Stomach (tissue), 9 donors: ENCODE results near the gene EPHB4. TPM values are rescaled to one million over a fixed set of nuclear protein-coding genes. Genes with fewer than 3 reads are reported as not detected.
"Not testable (repeated sequence)": the region's sequence is repeated elsewhere in the genome, so short reads cannot be mapped to it uniquely, and the experiment has no call there.

ENCODE experiments used
- DNase-seq, 2 donors: peaks; one replicate each; pipeline versions ENCODE4 v3.0.0 to v3.0.0-alpha.2; 2013 to 2019
- H3K27ac ChIP-seq, 5 donors: fragments of 200-600 bp in 4 of 5; sonication (generic) in 4 of 5; one replicate each; pipeline ENCODE4 v1.5.1; 2013 to 2019; ENCODE audit warnings: mild to moderate bottlenecking in 1 of 5, moderate library complexity in 1 of 5
- H3K27me3 ChIP-seq, 3 donors: fragments of 200-600 bp; sonication (generic); one replicate each; pipeline ENCODE4 v1.5.1; 2017 to 2019; ENCODE audit warnings: mixed run types in 1 of 3
- H3K36me3 ChIP-seq, 4 donors: fragments of 200-600 bp; sonication (generic); 1 replicate in 3 of 4; 2 replicates in 1 of 4; pipeline ENCODE4 v1.5.1; 2016 to 2019
- H3K4me1 ChIP-seq, 4 donors: fragments of 200-600 bp; sonication (generic); one replicate each; pipeline ENCODE4 v1.5.1; 2016 to 2019
- H3K4me3 ChIP-seq, 4 donors: fragments of 200-600 bp; sonication (generic) in 3 of 4; one replicate each; pipeline ENCODE4 v1.5.1; 2016 to 2019; ENCODE audit warnings: mild to moderate bottlenecking in 1 of 4
- H3K9me3 ChIP-seq, 4 donors: fragments of 200-600 bp; sonication (generic); one replicate each; pipeline ENCODE4 v1.5.1; 2016 to 2019
- EP300 ChIP-seq: sonication (generic); formaldehyde crosslinking; IDR thresholded peaks from one replicate; pipeline ENCODE4 v1.6.1; 2017; ENCODE audit warnings: antibody characterized with exemption
- POLR2A ChIP-seq, 4 donors: fragments of 450-650 bp; IDR thresholded peaks; one replicate each; pipeline ENCODE4 v1.6.1; 2016; ENCODE audit warnings: antibody characterized with exemption in 4 of 4, control low read depth in 2 of 4, mild to moderate bottlenecking in 1 of 4, moderate library complexity in 1 of 4
- POLR2AphosphoS5 ChIP-seq, 3 donors: sonication (generic); formaldehyde crosslinking; IDR thresholded peaks; one replicate each; pipeline ENCODE4 v1.6.1; 2016; ENCODE audit warnings: antibody characterized with exemption in 3 of 3
- WGBS, 5 donors: extraction: QIAGEN DNeasy Blood & Tissue Kit in 3 of 5; methylation state at CpG; one replicate each; pipeline versions ENCODE4 v1.1.5 to v1.1.7; 2013 to 2018; 5-methylcytosine and 5-hydroxymethylcytosine counted together
- intact Hi-C: fragments of 100-400 bp; cut with DNase I; formaldehyde crosslinking; loops from one replicate; pipeline ENCODE4 v1.15.1; 2023; ENCODE audit warnings: low total_unique reads
- polyA plus RNA-seq, 3 donors: library from polyadenylated mRNA; stranded (reverse); fragments of 200-250 nt; gene quantifications; one replicate each; pipeline ENCODE4 v1.2.3, GENCODE V29; 2013
- total RNA-seq, 5 donors: library from RNA; depleted of rRNA; stranded (reverse); fragments of >200 nt; gene quantifications; one replicate each; pipeline versions ENCODE4 v1.1.0 to v1.2.3, GENCODE V29; 2014 to 2016
- TF ChIP-seq, protein P1 (sequence below), 7 experiments: fragments of 450-650 bp in 4 of 7; fragments of 200-600 bp in 3 of 7; sonication (generic) in 3 of 7; IDR thresholded peaks; one replicate each; pipeline ENCODE4 v1.5.1; 2016 to 2019; ENCODE audit warnings: antibody characterized with exemption in 7 of 7, control low read depth in 2 of 7, mild to moderate bottlenecking in 1 of 7
- donor health status: healthy with polysubstance abuse.
- donor health status: Bipolar disorder and iron deficiency.
- donor health status: healthy.

Gene EPHB4
- total and polyA plus RNA-seq, 8 donors = 7.3 to 128 (median 33.0) TPM

DNA sequence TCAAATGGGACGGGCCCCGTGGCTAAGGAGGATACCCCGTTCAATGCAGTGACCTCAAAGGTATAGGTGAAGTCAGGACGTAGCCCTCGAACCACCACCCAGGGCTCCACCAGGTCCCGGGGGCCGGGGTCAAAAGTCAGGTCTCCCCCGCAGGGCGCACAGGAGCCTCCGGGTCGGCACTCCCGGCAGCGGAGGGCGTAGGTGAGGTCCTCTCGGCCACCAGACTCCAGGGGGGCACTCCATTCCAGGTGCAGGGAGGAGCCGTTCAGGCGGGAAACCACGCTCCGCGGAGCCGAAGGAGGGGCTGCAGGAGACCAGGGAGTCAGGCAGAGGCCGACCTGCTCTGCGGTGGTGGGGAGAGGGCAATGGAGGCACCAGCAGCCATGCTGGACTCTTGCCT lies 7.7 kb downstream of the EPHB4 start:
- H3K27ac ChIP-seq = no peak overlapping the region
- H3K9me3 ChIP-seq = no peaks in the 10 kb centered on the region
- peaks cover 56 to 97% (median 94%) of the 10 kb centered on the region in 4 donors for H3K36me3 ChIP-seq
- H3K4me3 ChIP-seq = no peak overlapping the region
- WGBS, 5 donors = 92 to 96% (median 94%) methylated on average over 21 to 23 of the region's 23 CpGs
- TF ChIP-seq, protein P1, sequence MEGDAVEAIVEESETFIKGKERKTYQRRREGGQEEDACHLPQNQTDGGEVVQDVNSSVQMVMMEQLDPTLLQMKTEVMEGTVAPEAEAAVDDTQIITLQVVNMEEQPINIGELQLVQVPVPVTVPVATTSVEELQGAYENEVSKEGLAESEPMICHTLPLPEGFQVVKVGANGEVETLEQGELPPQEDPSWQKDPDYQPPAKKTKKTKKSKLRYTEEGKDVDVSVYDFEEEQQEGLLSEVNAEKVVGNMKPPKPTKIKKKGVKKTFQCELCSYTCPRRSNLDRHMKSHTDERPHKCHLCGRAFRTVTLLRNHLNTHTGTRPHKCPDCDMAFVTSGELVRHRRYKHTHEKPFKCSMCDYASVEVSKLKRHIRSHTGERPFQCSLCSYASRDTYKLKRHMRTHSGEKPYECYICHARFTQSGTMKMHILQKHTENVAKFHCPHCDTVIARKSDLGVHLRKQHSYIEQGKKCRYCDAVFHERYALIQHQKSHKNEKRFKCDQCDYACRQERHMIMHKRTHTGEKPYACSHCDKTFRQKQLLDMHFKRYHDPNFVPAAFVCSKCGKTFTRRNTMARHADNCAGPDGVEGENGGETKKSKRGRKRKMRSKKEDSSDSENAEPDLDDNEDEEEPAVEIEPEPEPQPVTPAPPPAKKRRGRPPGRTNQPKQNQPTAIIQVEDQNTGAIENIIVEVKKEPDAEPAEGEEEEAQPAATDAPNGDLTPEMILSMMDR (IDR thresholded peaks at IDR 0.05) = no peak
- TF ChIP-seq POLR2AphosphoS5 (IDR thresholded peaks at IDR 0.05) = no peak
- no peak for TF ChIP-seq POLR2A (IDR thresholded peaks at IDR 0.05)
- TF ChIP-seq EP300 = no peak
- intact Hi-C loops = no loop called here
- H3K4me1 ChIP-seq = peaks cover 0 to 10% (median 4%) of the 10 kb centered on the region in 4 donors
- peaks cover 0 to 8% (median 0%) of the 10 kb centered on the region in 3 donors for H3K27me3 ChIP-seq
- DNase-seq = no peak

DNA sequence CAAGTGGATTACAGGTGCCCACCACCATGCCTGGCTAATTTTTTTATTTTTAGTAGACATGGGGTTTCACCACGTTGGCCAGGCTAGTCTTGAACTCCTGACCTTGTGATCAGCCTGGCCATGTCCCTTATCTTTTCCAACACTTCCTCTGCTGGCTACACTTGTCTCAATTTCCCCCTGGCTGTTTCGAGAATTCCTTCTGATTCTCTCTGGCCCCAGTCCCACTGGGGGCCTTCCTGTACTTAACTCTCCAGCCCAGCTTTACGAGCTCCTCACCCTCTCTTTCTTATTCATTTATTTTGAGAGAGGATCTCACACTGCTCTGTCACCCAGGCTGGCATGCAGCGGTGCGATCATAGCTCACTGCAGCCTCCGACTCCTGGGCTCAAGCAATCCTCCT lies 8.5 kb downstream of the EPHB4 start:
- WGBS, 5 donors = 80 to 90% (median 85%) methylated on average over 6 of the region's 6 CpGs
- Histone ChIP-seq H3K4me3 (no peak overlapping the region), H3K4me1 (peaks cover 0 to 3% (median 0%) of the 10 kb centered on the region in 4 donors), H3K36me3 (peaks cover 53 to 99% (median 97%) of the 10 kb centered on the region in 4 donors), H3K27me3 (peaks cover 0 to under 1% (median 0%) of the 10 kb centered on the region in 3 donors), H3K27ac (no peak overlapping the region), H3K9me3 (no peaks in the 10 kb centered on the region)
- TF ChIP-seq, protein P1 (IDR thresholded peaks at IDR 0.05) = no peak
- TF ChIP-seq POLR2AphosphoS5 (IDR thresholded peaks at IDR 0.05) (no peak), POLR2A (IDR thresholded peaks at IDR 0.05) (no peak), EP300 (no peak)
- intact Hi-C loops = no loop called here
- no peak for DNase-seq

DNA sequence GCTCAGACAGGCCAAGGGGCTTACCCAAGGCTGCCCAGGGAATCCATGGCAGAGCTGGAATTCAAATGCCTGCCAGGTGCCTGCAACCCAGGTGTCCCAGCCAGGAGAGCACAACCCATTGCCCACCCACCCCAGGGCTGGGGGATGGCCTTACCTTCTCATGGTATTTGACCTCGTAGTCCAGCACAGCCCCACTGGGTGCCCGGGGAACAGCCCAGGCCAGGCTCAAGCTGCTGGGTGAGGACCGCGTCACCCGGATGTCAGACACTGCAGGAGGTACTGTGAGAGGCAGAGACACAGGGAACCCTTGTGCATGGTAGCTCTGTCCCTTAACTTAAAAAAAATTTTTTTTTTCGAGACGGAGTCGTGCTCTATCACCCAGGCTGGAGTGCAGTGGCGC lies 9.0 kb downstream of the EPHB4 start:
- Histone ChIP-seq H3K4me3 (no peak overlapping the region), H3K36me3 (peaks cover 54 to 99% (median 97%) of the 10 kb centered on the region in 4 donors), H3K4me1 (no peaks in the 10 kb centered on the region), H3K9me3 (no peaks in the 10 kb centered on the region), H3K27ac (no peak overlapping the region), H3K27me3 (no peaks in the 10 kb centered on the region)
- DNase-seq = no peak
- intact Hi-C loops = no loop called here
- 86 to 99% (median 95%) methylated on average over 3 to 9 of the region's 9 CpGs for WGBS, 5 donors
- TF ChIP-seq POLR2A (IDR thresholded peaks at IDR 0.05) = no peak

DNA sequence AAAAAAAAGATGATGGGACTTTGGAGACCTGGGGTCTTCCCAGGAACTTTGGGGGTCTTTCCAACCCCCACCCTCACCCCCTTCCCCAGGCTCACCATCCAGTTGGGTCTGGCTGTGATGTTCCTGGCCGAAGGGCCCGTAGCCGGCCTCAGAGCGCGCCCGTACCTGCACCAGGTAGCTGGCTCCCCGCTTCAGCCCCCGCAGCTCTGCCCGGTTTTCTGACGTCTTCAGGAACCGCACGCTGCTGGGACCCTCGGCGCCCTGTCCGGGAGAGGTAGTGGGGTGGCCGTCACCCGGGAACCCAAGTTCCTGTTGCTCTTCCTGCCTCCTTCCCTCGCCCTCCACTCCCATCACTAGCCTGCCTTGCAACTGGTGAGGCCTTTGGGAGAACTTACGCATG lies 10.2 kb downstream of the EPHB4 start:
- Histone ChIP-seq H3K27me3 (no peaks in the 10 kb centered on the region), H3K27ac (no peak overlapping the region), H3K9me3 (no peaks in the 10 kb centered on the region), H3K4me3 (no peak overlapping the region), H3K36me3 (peaks cover 55 to 99% (median 97%) of the 10 kb centered on the region in 4 donors), H3K4me1 (no peaks in the 10 kb centered on the region)
- intact Hi-C loops = no loop called here
- WGBS, 5 donors = 91 to 97% (median 94%) methylated on average over 19 of the region's 19 CpGs
- no peak for DNase-seq
- TF ChIP-seq EP300 (no peak), POLR2AphosphoS5 (IDR thresholded peaks at IDR 0.05) (no peak)
- TF ChIP-seq, protein P1 (IDR thresholded peaks at IDR 0.05) = no peak

DNA sequence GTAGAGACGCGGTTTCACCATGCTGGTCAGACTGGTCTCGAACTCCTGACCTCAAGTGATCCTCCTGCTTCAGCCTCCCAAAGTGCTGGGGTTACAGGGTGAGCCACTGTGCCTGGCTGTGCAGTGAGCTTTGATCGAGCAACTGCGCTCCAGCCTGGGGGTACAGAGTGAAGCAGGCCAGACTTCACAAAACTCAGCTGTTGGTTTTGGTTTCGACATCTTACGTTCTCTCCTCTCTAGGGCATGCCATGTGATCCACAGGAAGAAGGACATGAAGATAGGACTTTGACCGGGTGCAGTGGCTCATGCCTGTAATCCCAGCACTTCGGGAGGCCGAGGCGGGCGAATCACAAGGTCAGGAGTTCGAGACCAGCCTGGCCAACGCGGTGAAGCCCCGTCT lies 10.8 kb downstream of the EPHB4 start:
- H3K27me3 ChIP-seq, H3K27ac ChIP-seq, H3K4me3 ChIP-seq, intact Hi-C loops, DNase-seq, H3K4me1 ChIP-seq, H3K9me3 ChIP-seq: not testable (repeated sequence)
- 86 to 96% (median 93%) methylated on average over 15 to 16 of the region's 16 CpGs for WGBS, 5 donors
- H3K36me3 ChIP-seq = peaks cover 52 to 99% (median 97%) of the 10 kb centered on the region in 4 donors
